Measurements from ENCODE around the gene EGFR. TPM values are rescaled to one million over a fixed set of nuclear protein-coding genes. Genes with fewer than 3 reads are reported as not detected.
A peak's percentile ranks its signal among the peaks of the same experiment; 100 is the strongest.

Gene EGFR
- total RNA-seq, 1 donor from 2014 or later = 19.4 TPM

DNA sequence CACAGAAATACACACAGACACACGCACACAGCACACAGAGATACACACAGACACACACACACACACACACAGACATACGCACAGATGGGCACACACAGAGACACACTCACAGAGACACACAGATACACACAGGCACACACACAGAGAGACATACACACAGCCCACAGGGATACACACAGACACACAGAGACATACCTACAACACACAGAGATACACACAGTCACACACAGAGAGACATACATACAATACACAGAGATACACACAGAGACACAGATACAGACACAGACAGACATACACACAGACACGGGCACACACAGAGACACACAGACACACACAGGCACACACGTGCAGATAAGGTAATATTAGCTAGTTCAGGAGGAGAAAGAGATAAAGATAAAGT, 76.9 kb downstream of the EGFR start:
- no peak overlapping the region for H3K4me3 Mint-ChIP-seq
- H3K4me1 Mint-ChIP-seq = peaks cover 56% of the 10 kb centered on the region
- TF ChIP-seq, protein P1, sequence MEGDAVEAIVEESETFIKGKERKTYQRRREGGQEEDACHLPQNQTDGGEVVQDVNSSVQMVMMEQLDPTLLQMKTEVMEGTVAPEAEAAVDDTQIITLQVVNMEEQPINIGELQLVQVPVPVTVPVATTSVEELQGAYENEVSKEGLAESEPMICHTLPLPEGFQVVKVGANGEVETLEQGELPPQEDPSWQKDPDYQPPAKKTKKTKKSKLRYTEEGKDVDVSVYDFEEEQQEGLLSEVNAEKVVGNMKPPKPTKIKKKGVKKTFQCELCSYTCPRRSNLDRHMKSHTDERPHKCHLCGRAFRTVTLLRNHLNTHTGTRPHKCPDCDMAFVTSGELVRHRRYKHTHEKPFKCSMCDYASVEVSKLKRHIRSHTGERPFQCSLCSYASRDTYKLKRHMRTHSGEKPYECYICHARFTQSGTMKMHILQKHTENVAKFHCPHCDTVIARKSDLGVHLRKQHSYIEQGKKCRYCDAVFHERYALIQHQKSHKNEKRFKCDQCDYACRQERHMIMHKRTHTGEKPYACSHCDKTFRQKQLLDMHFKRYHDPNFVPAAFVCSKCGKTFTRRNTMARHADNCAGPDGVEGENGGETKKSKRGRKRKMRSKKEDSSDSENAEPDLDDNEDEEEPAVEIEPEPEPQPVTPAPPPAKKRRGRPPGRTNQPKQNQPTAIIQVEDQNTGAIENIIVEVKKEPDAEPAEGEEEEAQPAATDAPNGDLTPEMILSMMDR (IDR thresholded peaks at IDR 0.05; ENCODE audit: unreplicated experiment) = no peak
- DNase-seq (ENCODE audit: low spot score in 2 of 2, unreplicated experiment in 2 of 2) = no peak
- H3K27me3 Mint-ChIP-seq (ENCODE audit: low read depth) = no peaks in the 10 kb centered on the region
- no peaks in the 10 kb centered on the region for H3K36me3 Mint-ChIP-seq
- H3K9me3 Mint-ChIP-seq = no peaks in the 10 kb centered on the region
- H3K27ac Mint-ChIP-seq = no peak overlapping the region

DNA sequence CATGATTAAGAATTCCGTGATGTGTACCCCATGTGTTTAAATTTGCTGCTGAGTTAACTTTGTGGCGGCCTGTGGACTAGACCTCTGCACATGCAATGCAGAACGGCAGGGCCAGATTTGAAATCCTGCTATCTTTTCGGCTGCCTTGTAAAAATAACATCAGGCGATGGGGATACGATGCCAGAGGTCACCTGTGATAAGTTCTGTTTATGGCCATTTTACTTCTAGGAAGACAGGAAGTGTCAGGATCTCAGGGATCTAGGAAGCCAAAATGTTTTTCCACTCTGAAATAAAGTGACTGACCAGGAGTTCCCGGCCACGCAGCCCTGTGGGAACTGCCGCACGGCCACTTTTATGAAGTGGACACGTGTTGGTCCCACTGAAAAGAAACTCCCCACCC, 77.5 kb downstream of the EGFR start:
- Mint-ChIP-seq H3K27me3 (ENCODE audit: low read depth) (no peaks in the 10 kb centered on the region), H3K36me3 (no peaks in the 10 kb centered on the region), H3K27ac (no peak overlapping the region), H3K4me3 (no peak overlapping the region), H3K4me1 (peaks cover 56% of the 10 kb centered on the region), H3K9me3 (no peaks in the 10 kb centered on the region)
- TF ChIP-seq, protein P1 (IDR thresholded peaks at IDR 0.05; ENCODE audit: unreplicated experiment) = no peak
- no peak for DNase-seq (ENCODE audit: low spot score in 2 of 2, unreplicated experiment in 2 of 2)

DNA sequence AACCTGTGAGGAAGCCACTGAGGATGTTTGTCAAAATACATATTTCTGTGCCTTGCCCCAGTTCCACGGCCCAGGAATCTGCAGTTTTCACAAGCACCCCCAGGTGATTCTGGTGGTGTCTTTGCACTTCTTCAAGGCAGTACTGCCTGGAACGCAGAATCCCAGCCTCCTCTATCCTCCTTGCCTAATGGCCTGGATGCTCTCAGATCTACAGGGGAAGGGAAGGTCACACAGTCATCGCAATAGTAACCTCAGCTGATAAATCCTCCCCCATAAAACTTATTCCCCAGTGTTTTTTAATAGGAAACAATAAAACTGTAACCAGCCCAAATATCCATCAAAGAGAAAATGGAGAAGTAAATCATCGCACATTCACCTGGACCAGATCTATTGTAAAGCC, 78.3 kb downstream of the EGFR start:
- TF ChIP-seq, protein P1 (IDR thresholded peaks at IDR 0.05; ENCODE audit: unreplicated experiment) = no peak
- DNase-seq (ENCODE audit: low spot score in 2 of 2, unreplicated experiment in 2 of 2) = no peak
- H3K27ac Mint-ChIP-seq = no peak overlapping the region
- H3K4me3 Mint-ChIP-seq = no peak overlapping the region
- H3K36me3 Mint-ChIP-seq = no peaks in the 10 kb centered on the region
- peaks cover 55% of the 10 kb centered on the region for H3K4me1 Mint-ChIP-seq
- H3K9me3 Mint-ChIP-seq = no peaks in the 10 kb centered on the region
- H3K27me3 Mint-ChIP-seq (ENCODE audit: low read depth) = no peaks in the 10 kb centered on the region

DNA sequence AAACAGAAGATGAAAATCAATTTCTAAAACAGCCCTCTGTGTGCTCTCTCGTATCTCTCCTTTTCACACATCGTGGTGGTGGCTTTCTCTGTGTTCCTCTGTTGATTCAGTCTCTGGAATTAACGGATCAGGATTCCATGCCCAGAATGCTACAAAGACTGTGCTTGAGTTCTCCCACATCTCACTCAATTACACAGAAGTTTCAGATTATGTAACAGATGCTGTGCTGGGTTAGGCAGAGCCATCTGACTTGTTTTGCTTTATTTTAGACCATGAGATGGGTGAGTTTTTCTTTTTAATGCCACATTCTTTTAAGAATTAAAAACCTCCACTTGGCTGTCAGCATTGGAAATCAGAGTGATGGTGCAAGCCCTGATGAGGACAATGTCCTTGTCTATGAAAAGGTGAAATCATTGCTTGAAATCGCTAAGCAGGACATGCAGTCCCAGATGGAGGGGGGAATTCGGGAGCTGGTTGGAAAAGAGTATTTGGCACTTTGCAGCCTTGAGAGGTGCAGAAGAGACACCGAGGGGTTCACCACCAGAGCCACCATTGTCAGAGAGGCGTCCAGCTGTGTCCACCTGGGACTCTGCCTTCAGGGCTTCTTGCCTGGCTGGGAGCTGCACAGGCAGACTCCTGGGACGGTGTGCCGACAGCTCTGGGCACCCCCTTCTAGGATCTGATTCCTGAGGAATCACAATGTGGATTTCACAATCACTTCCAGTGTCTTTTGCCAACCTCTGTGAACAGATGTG, 80.4 kb downstream of the EGFR start:
- H3K4me3 Mint-ChIP-seq = no peak overlapping the region
- no peak for DNase-seq (ENCODE audit: low spot score in 2 of 2, unreplicated experiment in 2 of 2)
- TF ChIP-seq, protein P1 (IDR thresholded peaks at IDR 0.05; ENCODE audit: unreplicated experiment) = no peak
- peaks cover 42% of the 10 kb centered on the region for H3K4me1 Mint-ChIP-seq
- peak overlapping the region; percentile 6 for H3K27ac Mint-ChIP-seq
- H3K27me3 Mint-ChIP-seq (ENCODE audit: low read depth) = no peaks in the 10 kb centered on the region
- H3K36me3 Mint-ChIP-seq = no peaks in the 10 kb centered on the region
- H3K9me3 Mint-ChIP-seq = no peaks in the 10 kb centered on the region

DNA sequence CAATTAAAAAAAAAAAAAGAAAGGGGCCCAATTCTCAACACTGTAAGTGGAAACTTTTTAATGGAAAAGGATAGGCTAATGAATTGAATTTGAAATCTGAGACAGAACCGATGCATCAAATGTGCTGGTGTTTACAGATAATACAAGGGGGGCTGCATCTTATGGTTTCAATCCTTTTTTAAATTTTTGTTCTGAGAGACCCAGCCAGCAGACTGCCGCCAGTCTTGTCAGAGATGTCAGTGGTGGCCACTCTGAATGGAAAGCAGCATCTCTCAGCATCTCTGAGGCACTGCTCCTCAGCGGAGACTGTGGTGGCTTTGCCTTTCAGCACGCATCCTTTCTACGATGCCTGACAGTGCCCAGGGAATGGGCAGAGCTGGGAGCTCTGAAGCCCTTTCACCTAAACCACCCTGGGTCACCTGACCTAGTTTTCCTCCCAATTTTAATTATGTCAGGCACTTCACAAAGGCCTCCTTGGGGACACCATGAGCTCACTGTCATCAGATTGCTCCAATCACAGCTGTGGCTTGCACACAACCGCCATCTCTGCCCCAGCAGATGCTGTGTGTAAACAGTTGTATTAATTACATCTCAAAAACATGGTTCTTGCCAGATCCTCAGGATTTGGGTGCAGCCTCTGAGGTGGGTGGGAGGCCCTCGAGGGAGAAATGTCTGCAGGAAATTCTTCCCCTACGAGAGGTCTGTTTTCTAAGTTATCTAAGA, 81.2 kb downstream of the EGFR start:
- Mint-ChIP-seq H3K4me1 (peaks cover 47% of the 10 kb centered on the region), H3K27ac (no peak overlapping the region), H3K27me3 (ENCODE audit: low read depth) (no peaks in the 10 kb centered on the region), H3K4me3 (no peak overlapping the region), H3K9me3 (no peaks in the 10 kb centered on the region), H3K36me3 (no peaks in the 10 kb centered on the region)
- no peak for DNase-seq (ENCODE audit: low spot score in 2 of 2, unreplicated experiment in 2 of 2)
- TF ChIP-seq, protein P1 (IDR thresholded peaks at IDR 0.05; ENCODE audit: unreplicated experiment) = no peak

Measured in mesothelial cell of epicardium (in vitro differentiated cells).